Regular cardiac myocyte (primary cell): ENCODE data around the gene TAF11L9. TPM values are rescaled to one million over a fixed set of nuclear protein-coding genes. Genes with fewer than 3 reads are reported as not detected.

Experiments
- total RNA-seq: library from RNA; depleted of rRNA; stranded (reverse); fragments of >200 nt; gene quantifications from 2 replicates; pipeline ENCODE4 v1.2.3, GENCODE V29; 2014

The TAF11L9 gene
- total RNA-seq: not detected in 2 replicates

DNA sequence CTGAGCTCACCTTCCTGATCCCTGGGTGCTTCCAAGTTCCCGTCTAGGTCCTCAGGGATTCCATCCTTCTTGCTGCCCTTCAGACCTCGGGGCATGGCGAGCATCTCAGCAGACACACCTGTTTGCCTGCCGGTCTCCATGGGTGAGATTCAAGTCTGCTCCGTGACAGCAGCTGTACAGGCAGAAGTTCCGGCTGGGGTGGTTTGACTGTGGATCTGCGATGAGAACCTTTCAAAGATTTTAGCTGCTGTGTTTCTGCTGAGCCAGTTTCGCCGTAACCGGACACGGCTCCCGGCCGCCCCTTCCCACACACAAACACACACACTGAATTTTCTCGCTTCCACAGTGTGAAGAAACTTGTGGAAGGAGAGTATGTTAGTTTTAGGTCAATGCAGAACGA is at the start of gene TAF11L9:
Gene TAF11L9, minus strand, starts transcription at position 140 of the 400 bp plus-strand sequence.

DNA sequence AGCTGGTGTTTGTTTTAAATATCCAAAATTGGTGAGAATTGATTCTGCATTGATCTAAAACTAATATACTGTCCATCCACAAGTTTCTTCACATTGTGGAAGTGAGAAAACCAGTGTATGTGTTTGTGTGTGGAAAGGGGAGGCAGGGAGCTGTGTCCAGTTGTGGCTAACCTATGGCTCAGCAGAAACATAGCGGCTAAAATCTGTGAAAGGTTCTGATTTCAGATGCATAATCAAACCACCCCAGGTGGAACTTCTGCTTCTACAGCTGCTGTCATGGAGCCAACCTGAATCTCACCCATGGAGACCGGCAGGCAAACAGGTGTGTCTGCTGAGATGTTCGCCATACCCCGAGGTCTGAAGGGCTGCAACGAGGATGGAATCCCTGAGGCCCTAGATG is 40.0 kb upstream of the TAF11L9 start, which contains the start of gene TAF11L14:
Gene TAF11L14, plus strand, starts transcription at position 301 of the 400 bp plus-strand sequence.

DNA sequence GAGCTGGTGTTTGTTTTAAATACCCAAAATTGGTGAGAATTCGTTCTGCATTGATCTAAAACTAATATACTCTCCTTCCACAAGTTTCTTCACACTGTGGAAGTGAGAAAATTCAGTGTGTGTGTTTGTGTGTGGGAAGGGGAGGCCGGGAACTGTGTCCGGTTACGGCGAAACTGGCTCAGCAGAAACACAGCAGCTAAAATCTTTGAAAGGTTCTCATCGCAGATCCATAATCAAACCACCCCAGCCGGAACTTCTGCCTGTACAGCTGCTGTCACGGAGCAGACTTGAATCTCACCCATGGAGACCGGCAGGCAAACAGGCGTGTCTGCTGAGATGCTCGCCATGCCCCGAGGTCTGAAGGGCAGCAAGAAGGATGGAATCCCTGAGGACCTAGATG is 37.6 kb upstream of the TAF11L9 start, which contains the start of gene TAF11L13:
Gene TAF11L13, plus strand, starts transcription at position 301 of the 400 bp plus-strand sequence.

DNA sequence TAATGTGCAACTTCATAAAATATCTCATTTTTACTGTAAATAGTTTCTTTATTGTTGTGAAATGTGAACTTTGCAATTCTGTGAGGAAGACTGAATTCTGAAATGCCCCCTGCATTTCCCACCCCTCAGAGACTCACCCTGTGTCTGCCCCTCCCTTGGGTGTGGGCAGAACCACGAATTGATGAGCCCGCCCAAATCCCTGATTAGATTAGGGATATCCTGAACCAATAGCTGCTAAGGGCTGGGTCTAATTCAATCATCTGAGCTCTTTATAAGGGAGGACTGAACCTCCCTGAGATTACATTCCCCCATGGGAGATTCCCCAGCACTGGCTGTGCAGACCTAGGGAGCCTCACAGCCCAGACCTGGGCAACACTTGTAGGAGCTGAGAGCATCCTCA is 15.9 kb upstream of the TAF11L9 start, which contains the start of gene TAF11L12:
Gene TAF11L12, plus strand, starts transcription at position 301 of the 400 bp plus-strand sequence.

DNA sequence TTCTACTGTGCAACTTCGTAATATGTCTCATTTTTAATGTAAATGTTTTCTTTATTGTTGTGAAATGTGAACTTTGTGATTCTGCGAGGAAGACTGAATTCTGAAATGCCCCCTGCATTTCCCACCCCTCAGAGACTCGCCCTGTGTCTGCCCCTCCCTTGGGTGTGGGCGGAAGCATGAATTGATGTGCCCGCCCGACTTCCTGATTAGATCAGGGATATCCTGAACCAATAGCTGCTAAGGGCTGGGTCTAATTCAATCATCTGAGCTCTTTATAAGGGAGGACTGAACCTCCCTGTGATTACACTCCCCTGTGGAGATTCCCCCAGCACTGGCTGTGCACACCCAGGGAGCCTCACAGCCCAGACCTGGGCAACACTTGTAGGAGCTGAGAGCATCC is 9.7 kb upstream of the TAF11L9 start, which contains the start of gene TAF11L11:
Gene TAF11L11, plus strand, starts transcription at position 304 of the 400 bp plus-strand sequence.

DNA sequence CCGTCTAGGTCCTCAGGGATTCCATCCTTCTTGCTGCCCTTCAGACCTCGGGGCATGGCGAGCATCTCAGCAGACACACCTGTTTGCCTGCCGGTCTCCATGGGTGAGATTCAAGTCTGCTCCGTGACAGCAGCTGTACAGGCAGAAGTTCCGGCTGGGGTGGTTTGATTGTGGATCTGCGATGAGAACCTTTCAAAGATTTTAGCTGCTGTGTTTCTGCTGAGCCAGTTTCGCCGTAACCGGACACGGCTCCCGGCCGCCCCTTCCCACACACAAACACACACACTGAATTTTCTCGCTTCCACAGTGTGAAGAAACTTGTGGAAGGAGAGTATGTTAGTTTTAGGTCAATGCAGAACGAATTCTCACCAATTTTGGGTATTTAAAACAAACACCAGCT is 3.5 kb upstream of the TAF11L9 start, which contains the start of gene TAF11L10:
Gene TAF11L10, minus strand, starts transcription at position 101 of the 400 bp plus-strand sequence.

DNA sequence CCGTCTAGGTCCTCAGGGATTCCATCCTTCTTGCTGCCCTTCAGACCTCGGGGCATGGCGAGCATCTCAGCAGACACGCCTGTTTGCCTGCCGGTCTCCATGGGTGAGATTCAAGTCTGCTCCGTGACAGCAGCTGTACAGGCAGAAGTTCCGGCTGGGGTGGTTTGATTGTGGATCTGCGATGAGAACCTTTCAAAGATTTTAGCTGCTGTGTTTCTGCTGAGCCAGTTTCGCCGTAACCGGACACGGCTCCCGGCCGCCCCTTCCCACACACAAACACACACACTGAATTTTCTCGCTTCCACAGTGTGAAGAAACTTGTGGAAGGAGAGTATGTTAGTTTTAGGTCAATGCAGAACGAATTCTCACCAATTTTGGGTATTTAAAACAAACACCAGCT is 3.3 kb downstream of the TAF11L9 start, which contains the start of gene TAF11L8:
Gene TAF11L8, minus strand, starts transcription at position 101 of the 400 bp plus-strand sequence.

DNA sequence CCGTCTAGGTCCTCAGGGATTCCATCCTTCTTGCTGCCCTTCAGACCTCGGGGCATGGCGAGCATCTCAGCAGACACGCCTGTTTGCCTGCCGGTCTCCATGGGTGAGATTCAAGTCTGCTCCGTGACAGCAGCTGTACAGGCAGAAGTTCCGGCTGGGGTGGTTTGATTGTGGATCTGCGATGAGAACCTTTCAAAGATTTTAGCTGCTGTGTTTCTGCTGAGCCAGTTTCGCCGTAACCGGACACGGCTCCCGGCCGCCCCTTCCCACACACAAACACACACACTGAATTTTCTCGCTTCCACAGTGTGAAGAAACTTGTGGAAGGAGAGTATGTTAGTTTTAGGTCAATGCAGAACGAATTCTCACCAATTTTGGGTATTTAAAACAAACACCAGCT is 8.5 kb downstream of the TAF11L9 start, which contains the start of gene TAF11L7:
Gene TAF11L7, minus strand, starts transcription at position 101 of the 400 bp plus-strand sequence.

Other genes starting within 250 kb of the TAF11L9 start
- gene TAF11L2, start 96.2 kb downstream of the TAF11L9 start, total RNA-seq: not detected in 2 replicates
- gene TAF11L3, start 76.0 kb downstream of the TAF11L9 start, total RNA-seq: not detected in 2 replicates
- not detected in 2 replicates for gene TAF11L4, start 72.6 kb downstream of the TAF11L9 start, total RNA-seq
- not detected in 2 replicates for gene TAF11L5, start 69.2 kb downstream of the TAF11L9 start, total RNA-seq
- gene TAF11L6, start 65.7 kb downstream of the TAF11L9 start, total RNA-seq: not detected in 2 replicates
- not detected in 2 replicates for gene TAF11L7, start 8.6 kb downstream of the TAF11L9 start, total RNA-seq
- not detected in 2 replicates for gene TAF11L8, start 3.4 kb downstream of the TAF11L9 start, total RNA-seq
- gene TAF11L10, start 3.4 kb upstream of the TAF11L9 start, total RNA-seq: not detected in 2 replicates
- not detected in 2 replicates for gene TAF11L11, start 9.8 kb upstream of the TAF11L9 start, total RNA-seq
- gene TAF11L12, start 16.0 kb upstream of the TAF11L9 start, total RNA-seq: not detected in 2 replicates
- gene TAF11L13, start 37.7 kb upstream of the TAF11L9 start, total RNA-seq: 0.28 TPM in 1 of 2 replicates, not detected in the other
- not detected in 2 replicates for gene TAF11L14, start 40.1 kb upstream of the TAF11L9 start, total RNA-seq